GM23338 (cell line): ENCODE data around the gene XPR1.

Source experiments
- EZH2 ChIP-seq: fragments of 200-600 bp; sonication (generic); IDR thresholded peaks from one replicate; pipeline ENCODE4 v1.8.0; 2017; ENCODE audit warnings: antibody characterized with exemption, mild to moderate bottlenecking, low read depth; ENCODE audit not compliant: unreplicated experiment
- EZH2phosphoT487 ChIP-seq: fragments of 200-600 bp; sonication (generic); IDR thresholded peaks from one replicate; pipeline ENCODE4 v1.8.1; 2018; ENCODE audit warnings: antibody characterized with exemption; ENCODE audit not compliant: unreplicated experiment
- TF ChIP-seq, protein P1 (sequence below), 2 experiments: fragments of 200-600 bp in 1 of 2; sonication (generic) in 1 of 2; conservative IDR thresholded peaks; 2 replicates each; pipeline versions ENCODE4 v1.5.1 to v1.6.1; 2016 to 2017; ENCODE audit warnings: antibody characterized with exemption in 2 of 2, low read depth in 2 of 2, mild to moderate bottlenecking in 2 of 2, moderate library complexity in 1 of 2
- TF ChIP-seq, protein P2 (sequence below): IDR thresholded peaks from one replicate; pipeline ENCODE4 v1.6.1; 2018; ENCODE audit warnings: antibody characterized with exemption; ENCODE audit not compliant: unreplicated experiment

DNA sequence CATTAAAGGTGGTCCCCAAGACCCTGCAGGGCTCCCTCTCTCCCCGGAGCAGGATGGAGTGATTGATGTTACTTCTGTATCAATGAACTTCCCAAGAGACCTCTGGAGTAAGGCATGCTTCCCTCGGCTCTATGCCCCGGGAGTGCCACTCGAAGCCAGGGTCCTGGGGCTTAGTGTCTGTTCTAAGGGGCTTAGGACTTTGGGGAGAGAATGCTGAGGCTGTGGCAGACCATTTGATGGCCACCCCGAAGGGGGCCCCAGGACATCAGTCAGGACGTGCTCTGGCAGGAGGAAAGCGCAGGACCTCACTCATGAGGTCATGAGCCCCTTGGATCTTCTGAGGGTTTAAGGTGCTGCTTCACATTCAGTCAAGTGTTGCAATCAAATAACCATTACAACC is 288.4 kb downstream of the XPR1 start:
- TF ChIP-seq EZH2 (no peak), EZH2phosphoT487 (no peak)
- TF ChIP-seq, protein P1, sequence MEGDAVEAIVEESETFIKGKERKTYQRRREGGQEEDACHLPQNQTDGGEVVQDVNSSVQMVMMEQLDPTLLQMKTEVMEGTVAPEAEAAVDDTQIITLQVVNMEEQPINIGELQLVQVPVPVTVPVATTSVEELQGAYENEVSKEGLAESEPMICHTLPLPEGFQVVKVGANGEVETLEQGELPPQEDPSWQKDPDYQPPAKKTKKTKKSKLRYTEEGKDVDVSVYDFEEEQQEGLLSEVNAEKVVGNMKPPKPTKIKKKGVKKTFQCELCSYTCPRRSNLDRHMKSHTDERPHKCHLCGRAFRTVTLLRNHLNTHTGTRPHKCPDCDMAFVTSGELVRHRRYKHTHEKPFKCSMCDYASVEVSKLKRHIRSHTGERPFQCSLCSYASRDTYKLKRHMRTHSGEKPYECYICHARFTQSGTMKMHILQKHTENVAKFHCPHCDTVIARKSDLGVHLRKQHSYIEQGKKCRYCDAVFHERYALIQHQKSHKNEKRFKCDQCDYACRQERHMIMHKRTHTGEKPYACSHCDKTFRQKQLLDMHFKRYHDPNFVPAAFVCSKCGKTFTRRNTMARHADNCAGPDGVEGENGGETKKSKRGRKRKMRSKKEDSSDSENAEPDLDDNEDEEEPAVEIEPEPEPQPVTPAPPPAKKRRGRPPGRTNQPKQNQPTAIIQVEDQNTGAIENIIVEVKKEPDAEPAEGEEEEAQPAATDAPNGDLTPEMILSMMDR (conservative IDR thresholded peaks at IDR 0.05; ENCODE audit: low read depth in 2 of 2) = no peak
- TF ChIP-seq, protein P2, sequence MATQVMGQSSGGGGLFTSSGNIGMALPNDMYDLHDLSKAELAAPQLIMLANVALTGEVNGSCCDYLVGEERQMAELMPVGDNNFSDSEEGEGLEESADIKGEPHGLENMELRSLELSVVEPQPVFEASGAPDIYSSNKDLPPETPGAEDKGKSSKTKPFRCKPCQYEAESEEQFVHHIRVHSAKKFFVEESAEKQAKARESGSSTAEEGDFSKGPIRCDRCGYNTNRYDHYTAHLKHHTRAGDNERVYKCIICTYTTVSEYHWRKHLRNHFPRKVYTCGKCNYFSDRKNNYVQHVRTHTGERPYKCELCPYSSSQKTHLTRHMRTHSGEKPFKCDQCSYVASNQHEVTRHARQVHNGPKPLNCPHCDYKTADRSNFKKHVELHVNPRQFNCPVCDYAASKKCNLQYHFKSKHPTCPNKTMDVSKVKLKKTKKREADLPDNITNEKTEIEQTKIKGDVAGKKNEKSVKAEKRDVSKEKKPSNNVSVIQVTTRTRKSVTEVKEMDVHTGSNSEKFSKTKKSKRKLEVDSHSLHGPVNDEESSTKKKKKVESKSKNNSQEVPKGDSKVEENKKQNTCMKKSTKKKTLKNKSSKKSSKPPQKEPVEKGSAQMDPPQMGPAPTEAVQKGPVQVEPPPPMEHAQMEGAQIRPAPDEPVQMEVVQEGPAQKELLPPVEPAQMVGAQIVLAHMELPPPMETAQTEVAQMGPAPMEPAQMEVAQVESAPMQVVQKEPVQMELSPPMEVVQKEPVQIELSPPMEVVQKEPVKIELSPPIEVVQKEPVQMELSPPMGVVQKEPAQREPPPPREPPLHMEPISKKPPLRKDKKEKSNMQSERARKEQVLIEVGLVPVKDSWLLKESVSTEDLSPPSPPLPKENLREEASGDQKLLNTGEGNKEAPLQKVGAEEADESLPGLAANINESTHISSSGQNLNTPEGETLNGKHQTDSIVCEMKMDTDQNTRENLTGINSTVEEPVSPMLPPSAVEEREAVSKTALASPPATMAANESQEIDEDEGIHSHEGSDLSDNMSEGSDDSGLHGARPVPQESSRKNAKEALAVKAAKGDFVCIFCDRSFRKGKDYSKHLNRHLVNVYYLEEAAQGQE = no peak
